NCI-H748 (cell line): Measurements from ENCODE around the gene CTNNA3.
A peak's percentile ranks its signal among the peaks of the same experiment; 100 is the strongest.

Experiments
- DNase-seq: peaks from one replicate; lab custom pipeline; 2025; ENCODE audit not compliant: unreplicated experiment; lab: John Stamatoyannopoulos, UW

CTNNA3 gene

DNA sequence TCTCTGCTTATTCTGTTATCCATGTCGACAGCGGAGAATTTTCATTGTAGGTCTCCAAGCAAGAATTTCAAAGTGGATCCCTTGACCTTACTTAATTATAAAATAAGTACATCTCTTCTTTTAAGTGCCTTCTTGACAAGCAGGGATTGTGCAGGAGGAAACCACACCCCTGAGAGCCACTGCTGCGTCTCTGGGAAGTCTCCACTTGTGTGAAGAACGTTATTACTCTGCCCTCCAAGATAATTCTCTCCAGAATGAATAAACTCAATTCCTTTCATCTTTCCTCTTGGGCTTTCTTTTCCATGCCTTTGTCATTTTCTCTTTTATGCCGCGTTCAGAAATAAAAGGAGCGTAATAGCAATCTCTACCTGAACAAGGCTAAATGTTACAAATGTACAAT, 1801.0 kb downstream of the CTNNA3 start:
- DNase-seq, result no peak

DNA sequence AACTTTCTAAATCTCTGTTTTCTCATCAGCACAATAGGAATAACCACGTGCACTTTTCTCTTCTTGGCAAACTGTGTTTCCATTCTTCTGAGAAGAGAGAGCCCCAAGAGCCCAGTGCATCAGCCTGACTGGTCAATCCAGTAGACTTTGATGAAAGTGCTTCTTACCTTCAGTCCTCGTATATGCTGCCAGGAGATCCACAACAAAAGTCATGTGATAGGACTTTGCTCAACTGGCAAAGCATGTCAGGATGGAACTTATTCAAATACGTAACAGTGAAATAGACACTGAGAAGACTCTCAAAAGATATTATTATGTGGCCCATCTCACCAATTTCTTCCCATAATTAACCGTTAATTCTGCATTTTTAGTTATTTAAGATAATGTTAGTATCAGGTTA, 1801.6 kb downstream of the CTNNA3 start:
- no peak for DNase-seq

DNA sequence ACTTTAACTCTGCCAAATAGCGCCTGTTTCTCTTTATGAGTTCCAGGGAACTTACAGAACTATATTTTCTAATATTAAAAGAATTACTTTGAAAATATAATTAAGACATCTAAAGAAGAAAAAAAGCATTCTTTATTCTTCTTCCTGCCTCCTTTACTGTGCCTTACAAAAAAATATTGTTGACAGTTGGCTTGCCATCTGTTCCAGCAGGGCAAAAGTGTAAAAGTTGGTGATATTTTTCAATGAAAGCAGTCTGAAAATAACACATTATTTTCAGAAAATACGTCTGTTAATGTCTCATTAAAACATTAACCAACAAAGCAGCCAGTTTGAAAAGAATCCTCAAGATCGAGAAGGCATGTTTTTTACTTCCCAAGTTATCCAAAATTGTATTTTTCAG, 1802.3 kb downstream of the CTNNA3 start:
- DNase-seq, result no peak

DNA sequence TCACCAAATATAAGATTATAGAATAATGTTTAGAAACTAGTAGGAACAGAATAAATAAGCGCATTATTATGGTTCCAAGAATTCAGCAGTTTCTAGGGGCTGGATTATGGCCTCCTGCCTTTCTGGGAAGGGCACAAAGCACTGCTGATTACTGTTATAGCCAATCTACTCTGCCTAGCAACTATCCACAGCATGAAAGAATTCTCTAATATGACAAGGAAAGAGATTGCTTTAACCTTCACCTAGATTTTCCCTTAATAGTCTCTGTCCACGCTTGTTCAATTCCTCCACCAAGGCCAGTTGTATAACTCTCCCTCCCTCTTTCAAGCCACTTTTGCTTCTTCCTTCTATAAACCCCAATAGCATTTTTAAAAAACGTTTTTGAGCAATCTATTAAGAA, 1803.7 kb downstream of the CTNNA3 start:
- no peak for DNase-seq

DNA sequence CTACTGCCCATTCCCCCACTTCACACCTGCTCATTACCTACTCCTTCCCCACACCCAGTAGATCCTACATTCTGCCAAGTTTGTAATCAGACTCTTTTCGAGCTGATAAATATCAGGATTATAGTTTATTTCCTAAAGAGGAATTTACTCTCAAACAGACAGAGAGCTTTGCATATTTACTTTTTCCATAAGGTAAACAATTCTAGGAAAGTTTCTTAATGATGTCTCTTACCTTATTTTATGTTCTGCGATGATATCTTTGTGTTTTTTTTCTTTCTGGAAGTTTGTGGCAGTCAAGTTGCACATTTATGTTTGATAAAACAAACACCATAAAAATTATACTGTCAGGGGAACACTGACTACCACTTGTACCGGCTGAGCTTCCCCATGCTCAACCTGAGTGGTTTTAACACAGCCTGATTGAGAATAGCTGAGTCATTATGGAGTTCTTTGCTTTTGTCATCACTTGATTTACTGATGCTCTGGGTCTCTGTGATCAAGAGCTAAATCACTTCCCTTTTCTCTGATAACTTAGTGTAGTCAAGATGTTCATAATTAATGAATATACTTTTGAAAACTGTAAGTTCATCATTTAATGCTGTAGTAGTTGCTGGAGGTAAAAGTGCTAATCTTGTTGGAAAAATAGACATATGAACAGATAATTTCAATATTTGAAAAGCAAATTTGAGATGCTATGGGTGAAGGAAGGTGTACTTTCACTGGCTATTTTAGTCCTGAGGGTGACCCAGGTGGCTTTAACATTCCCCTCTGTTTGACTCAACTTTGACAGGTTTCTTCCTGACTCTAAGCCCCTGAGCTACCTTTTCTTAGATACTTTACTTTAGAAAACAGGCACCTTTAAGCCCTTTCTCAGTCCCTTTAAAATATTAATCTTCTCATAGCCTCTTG, 1804.7 kb downstream of the CTNNA3 start:
- peak; percentile 68 for DNase-seq

DNA sequence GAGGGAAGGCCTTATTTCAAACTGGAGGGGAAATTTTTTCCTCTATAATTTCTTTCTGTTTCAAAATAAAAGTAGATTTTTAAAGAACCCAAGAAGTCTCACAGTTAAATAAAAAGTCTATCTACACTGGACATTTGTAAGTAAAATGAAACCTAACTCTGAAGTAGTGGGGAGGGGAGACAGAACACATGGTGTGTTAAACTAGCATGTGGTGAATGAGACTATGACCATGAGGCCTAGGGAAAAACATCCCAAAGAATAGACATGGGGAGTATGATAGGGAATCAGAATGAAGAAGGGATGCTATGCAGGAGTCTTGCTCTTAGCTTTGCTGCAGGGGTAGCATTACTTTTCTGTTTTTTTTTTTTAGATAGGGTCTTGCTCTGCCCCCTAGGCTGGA, 1831.5 kb downstream of the CTNNA3 start:
- no peak for DNase-seq

DNA sequence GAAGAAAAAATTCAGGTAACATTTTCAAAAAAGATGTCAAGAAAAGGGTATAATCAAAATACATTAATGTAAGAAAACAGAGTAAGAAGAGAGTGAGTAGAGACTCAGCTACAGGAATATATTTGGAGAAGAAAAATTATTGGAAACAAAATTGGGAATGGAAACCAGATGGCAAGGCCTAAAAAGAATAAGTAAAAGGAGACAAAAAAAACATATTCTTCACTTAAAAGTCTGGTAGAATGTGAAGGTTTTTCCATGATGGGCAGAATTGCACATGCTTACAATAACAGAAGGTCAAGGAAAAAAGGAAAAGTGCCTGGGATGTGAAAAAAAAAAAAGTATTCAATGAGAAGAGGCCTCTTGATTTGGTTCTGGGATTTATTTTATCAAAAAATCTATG, 1832.0 kb downstream of the CTNNA3 start:
- no peak for DNase-seq
